Thoracic aorta (tissue), 2 donors: ENCODE results near the gene CEP83. TPM values are rescaled to one million over a fixed set of nuclear protein-coding genes. Genes with fewer than 3 reads are reported as not detected.

ENCODE experiments used
- ATAC-seq: fragments of 150-250 bp; one replicate; pipeline ENCODE4 v1.8.0; 2017; ENCODE audit warnings: low read depth; ENCODE audit not compliant: insufficient number of reproducible peaks, low FRiP score
- DNase-seq: peaks from one replicate; pipeline ENCODE4 v3.0.0-alpha.2; 2020; ENCODE audit warnings: low spot score
- H3K27ac ChIP-seq, 2 donors: fragments of 200-600 bp; sonication (generic); 1 replicate in 1 of 2; 2 replicates in 1 of 2; pipeline ENCODE4 v1.5.1; 2016; ENCODE audit warnings: mild to moderate bottlenecking in 2 of 2, moderate library complexity in 2 of 2
- H3K27me3 ChIP-seq: fragments of 200-600 bp; sonication (generic); replicated peaks from 2 replicates; pipeline ENCODE4 v1.6.0; 2016; ENCODE audit warnings: mild to moderate bottlenecking; ENCODE audit not compliant: insufficient read depth
- H3K36me3 ChIP-seq: fragments of 200-600 bp; sonication (generic); one replicate; pipeline ENCODE4 v1.5.1; 2016
- H3K4me1 ChIP-seq, 2 donors: fragments of 200-600 bp; sonication (generic); 1 replicate in 1 of 2; 2 replicates in 1 of 2; pipeline versions ENCODE4 v1.5.1 to v1.6.0; 2016; ENCODE audit warnings: low read depth in 2 of 2, mild to moderate bottlenecking in 1 of 2; ENCODE audit not compliant: control insufficient read depth in 1 of 2
- H3K4me3 ChIP-seq: fragments of 200-600 bp; sonication (generic); 2 replicates; pipeline ENCODE4 v1.5.1; 2016; ENCODE audit warnings: mild to moderate bottlenecking
- H3K9me3 ChIP-seq: fragments of 200-600 bp; sonication (generic); 2 replicates; pipeline ENCODE4 v1.5.1; 2016
- CTCF ChIP-seq: fragments of 200-600 bp; sonication (generic); IDR thresholded peaks from one replicate; pipeline ENCODE4 v1.5.1; 2019; ENCODE audit warnings: antibody characterized with exemption
- total RNA-seq, 2 donors: library from RNA; depleted of rRNA; stranded (reverse); fragments of >200 nt; gene quantifications; one replicate each; pipeline versions ENCODE4 v1.1.0 to v1.2.3, GENCODE V29; 2016

CEP83 gene
- total RNA-seq, 2 donors from 2014 or later: 17.2 to 35.6 TPM

GRCh38 chr12:94284046-94284445 lies 175.6 kb downstream of the CEP83 start:
- H3K9me3 ChIP-seq: no peaks in the 10 kb centered on the region
- no peak for TF ChIP-seq CTCF
- ATAC-seq: no peak
- DNase-seq: no peak
- H3K36me3 ChIP-seq: no peaks in the 10 kb centered on the region
- H3K4me1 ChIP-seq: peaks cover 0 to 1% of the 10 kb centered on the region in 2 donors
- H3K4me3 ChIP-seq: no peak overlapping the region
- no peak overlapping the region for H3K27ac ChIP-seq
- H3K27me3 ChIP-seq: no peaks in the 10 kb centered on the region

- no peak for TF ChIP-seq CTCF
- Histone ChIP-seq H3K4me3 (no peak overlapping the region), H3K36me3 (no peaks in the 10 kb centered on the region), H3K9me3 (no peaks in the 10 kb centered on the region), H3K27ac (no peak overlapping the region), H3K27me3 (no peaks in the 10 kb centered on the region), H3K4me1 (no peaks in the 10 kb centered on the region)
- ATAC-seq: no peak
- DNase-seq: no peak
Observed at GRCh38 chr12:94282675-94283074, 177.0 kb downstream of the CEP83 start.

- no peak for TF ChIP-seq CTCF
- no peak overlapping the region for H3K27ac ChIP-seq
- ATAC-seq: no peak
Observed at GRCh38 chr12:94280063-94280462, 179.6 kb downstream of the CEP83 start.

GRCh38 chr12:94277426-94278000 lies 182.2 kb downstream of the CEP83 start:
- ATAC-seq (no peak), DNase-seq (no peak)
- no peak overlapping the region for H3K4me3 ChIP-seq
- H3K9me3 ChIP-seq: no peaks in the 10 kb centered on the region
- H3K36me3 ChIP-seq: no peaks in the 10 kb centered on the region
- no peak overlapping the region for H3K27ac ChIP-seq
- no peaks in the 10 kb centered on the region for H3K27me3 ChIP-seq
- no peak for TF ChIP-seq CTCF
- H3K4me1 ChIP-seq: no peaks in the 10 kb centered on the region

More at GRCh38 chr12:94280063-94280462, 179.6 kb downstream of the CEP83 start:
- no peaks in the 10 kb centered on the region for H3K27me3 ChIP-seq
- H3K36me3 ChIP-seq: no peaks in the 10 kb centered on the region
- H3K4me3 ChIP-seq: no peak overlapping the region
- no peaks in the 10 kb centered on the region for H3K9me3 ChIP-seq
- DNase-seq: no peak
- H3K4me1 ChIP-seq: no peaks in the 10 kb centered on the region

GRCh38 chr12:94276725-94277124 lies 182.9 kb downstream of the CEP83 start:
- H3K4me3 ChIP-seq: no peak overlapping the region
- H3K4me1 ChIP-seq: no peaks in the 10 kb centered on the region
- no peak overlapping the region for H3K27ac ChIP-seq
- H3K9me3 ChIP-seq: no peaks in the 10 kb centered on the region
- no peak for TF ChIP-seq CTCF
- H3K27me3 ChIP-seq: no peaks in the 10 kb centered on the region
- no peaks in the 10 kb centered on the region for H3K36me3 ChIP-seq
- ATAC-seq (no peak), DNase-seq (no peak)
